Peyer's patch (tissue), 4 donors: ENCODE measurements around the gene DGKH. TPM values are rescaled to one million over a fixed set of nuclear protein-coding genes. Genes with fewer than 3 reads are reported as not detected.

Source experiments
- DNase-seq, 3 donors: peaks; one replicate each; pipeline ENCODE4 v3.0.0-alpha.2; 2017 to 2019
- H3K27ac ChIP-seq, 4 donors: fragments of 200-600 bp; sonication (generic); one replicate each; pipeline ENCODE4 v1.5.1; 2016 to 2019
- H3K27me3 ChIP-seq, 2 donors: fragments of 200-600 bp; sonication (generic); one replicate each; pipeline ENCODE4 v1.5.1; 2019
- H3K36me3 ChIP-seq, 3 donors: fragments of 200-600 bp; sonication (generic); one replicate each; pipeline ENCODE4 v1.5.1; 2016 to 2019
- H3K4me1 ChIP-seq, 4 donors: fragments of 200-600 bp; sonication (generic); one replicate each; pipeline ENCODE4 v1.5.1; 2016 to 2019
- H3K4me3 ChIP-seq, 4 donors: fragments of 200-600 bp; sonication (generic); 1 replicate in 3 of 4; 2 replicates in 1 of 4; pipeline ENCODE4 v1.5.1; 2016 to 2019; ENCODE audit warnings: mild to moderate bottlenecking in 1 of 4
- H3K9me3 ChIP-seq, 4 donors: fragments of 200-600 bp; sonication (generic); one replicate each; pipeline ENCODE4 v1.5.1; 2016 to 2019; ENCODE audit warnings: mild to moderate bottlenecking in 1 of 4
- CTCF ChIP-seq, 6 experiments: fragments of 450-650 bp in 4 of 6; fragments of 200-600 bp in 2 of 6; sonication (generic) in 1 of 6; IDR thresholded peaks; one replicate each; pipeline ENCODE4 v1.5.1; 2017 to 2019; ENCODE audit warnings: antibody characterized with exemption in 6 of 6, mild to moderate bottlenecking in 3 of 6, moderate library complexity in 1 of 6
- POLR2A ChIP-seq, 2 donors: fragments of 450-650 bp; IDR thresholded peaks; one replicate each; pipeline ENCODE4 v1.5.1; 2017; ENCODE audit warnings: antibody characterized with exemption in 2 of 2, mild to moderate bottlenecking in 2 of 2, moderate library complexity in 2 of 2
- total RNA-seq, 4 donors: library from RNA; depleted of rRNA; stranded (reverse); fragments of >200 nt; gene quantifications; one replicate each; pipeline ENCODE4 v1.1.0, GENCODE V29; 2016

Gene DGKH
- total RNA-seq, 4 donors from 2014 or later: 9.5 to 30.5 (median 18.8) TPM

GRCh38 chr13:42164557-42165125, 116.2 kb downstream of the DGKH start:
- TF ChIP-seq CTCF (IDR thresholded peaks at IDR 0.05) (no peak), POLR2A (IDR thresholded peaks at IDR 0.05) (no peak)
- peaks cover 0 to 23% (median 0%) of the 10 kb centered on the region in 3 donors for H3K36me3 ChIP-seq
- no peaks in the 10 kb centered on the region for H3K9me3 ChIP-seq
- H3K4me1 ChIP-seq: no peaks in the 10 kb centered on the region
- H3K27ac ChIP-seq: no peak overlapping the region
- DNase-seq: no peak
- H3K4me3 ChIP-seq: no peak overlapping the region
- H3K27me3 ChIP-seq: no peaks in the 10 kb centered on the region

- H3K9me3 ChIP-seq: no peaks in the 10 kb centered on the region
- H3K4me1 ChIP-seq: no peaks in the 10 kb centered on the region
- no peaks in the 10 kb centered on the region for H3K27me3 ChIP-seq
- peaks cover 0 to 9% (median 0%) of the 10 kb centered on the region in 3 donors for H3K36me3 ChIP-seq
- no peak for DNase-seq
- H3K27ac ChIP-seq: no peak overlapping the region
- TF ChIP-seq CTCF (IDR thresholded peaks at IDR 0.05) (no peak), POLR2A (IDR thresholded peaks at IDR 0.05) (no peak)
- no peak overlapping the region for H3K4me3 ChIP-seq
Measured at GRCh38 chr13:42168496-42168895, 120.0 kb downstream of the DGKH start.

GRCh38 chr13:42170029-42170428, 121.6 kb downstream of the DGKH start:
- Histone ChIP-seq H3K27me3 (no peaks in the 10 kb centered on the region), H3K9me3 (no peaks in the 10 kb centered on the region), H3K4me3 (no peak overlapping the region), H3K27ac (no peak overlapping the region), H3K4me1 (no peaks in the 10 kb centered on the region), H3K36me3 (peaks cover 0 to 18% (median 0%) of the 10 kb centered on the region in 3 donors)
- DNase-seq: no peak
- TF ChIP-seq CTCF (IDR thresholded peaks at IDR 0.05) (no peak), POLR2A (IDR thresholded peaks at IDR 0.05) (no peak)

- no peak for DNase-seq
- no peak for TF ChIP-seq CTCF (IDR thresholded peaks at IDR 0.05)
- TF ChIP-seq POLR2A (IDR thresholded peaks at IDR 0.05): no peak
- Histone ChIP-seq H3K4me3 (no peak overlapping the region), H3K9me3 (no peaks in the 10 kb centered on the region), H3K27ac (no peak overlapping the region), H3K4me1 (no peaks in the 10 kb centered on the region), H3K36me3 (peaks cover 0 to 12% (median 0%) of the 10 kb centered on the region in 3 donors), H3K27me3 (no peaks in the 10 kb centered on the region)
Measured at GRCh38 chr13:42173789-42174343, 125.4 kb downstream of the DGKH start.

GRCh38 chr13:42174344-42175162, 126.1 kb downstream of the DGKH start:
- Histone ChIP-seq H3K27ac (no peak overlapping the region), H3K9me3 (no peaks in the 10 kb centered on the region), H3K4me1 (no peaks in the 10 kb centered on the region), H3K27me3 (no peaks in the 10 kb centered on the region), H3K36me3 (peaks cover 0 to 14% (median 0%) of the 10 kb centered on the region in 3 donors), H3K4me3 (no peak overlapping the region)
- DNase-seq: no peak
- TF ChIP-seq CTCF (IDR thresholded peaks at IDR 0.05) (no peak), POLR2A (IDR thresholded peaks at IDR 0.05) (no peak)
